OCI-M1 (cell line): ENCODE results near the gene LRRIQ1.

Experiments used
- DNase-seq: peaks from one replicate; lab custom pipeline; 2025; lab: John Stamatoyannopoulos, UW

LRRIQ1 gene

DNA sequence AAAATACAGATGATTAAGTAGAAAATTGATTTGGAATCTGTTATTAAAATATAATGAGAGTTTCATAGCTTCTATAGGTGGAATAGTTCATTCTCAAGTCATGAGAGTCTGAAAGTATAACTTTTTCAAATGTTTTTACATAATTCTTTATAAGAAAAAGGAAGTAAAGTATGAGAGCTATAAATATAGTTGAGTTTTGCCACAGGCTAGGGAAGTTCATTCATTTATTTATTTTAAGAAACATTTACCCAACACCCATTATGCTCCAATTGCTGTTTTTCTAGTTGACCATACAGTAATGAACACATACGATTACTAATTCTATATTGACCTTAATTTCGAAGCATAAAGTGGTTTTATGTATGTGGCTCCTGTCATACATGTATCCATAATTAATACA, 24.8 kb downstream of the LRRIQ1 start:
- DNase-seq, result peak; percentile 20

DNA sequence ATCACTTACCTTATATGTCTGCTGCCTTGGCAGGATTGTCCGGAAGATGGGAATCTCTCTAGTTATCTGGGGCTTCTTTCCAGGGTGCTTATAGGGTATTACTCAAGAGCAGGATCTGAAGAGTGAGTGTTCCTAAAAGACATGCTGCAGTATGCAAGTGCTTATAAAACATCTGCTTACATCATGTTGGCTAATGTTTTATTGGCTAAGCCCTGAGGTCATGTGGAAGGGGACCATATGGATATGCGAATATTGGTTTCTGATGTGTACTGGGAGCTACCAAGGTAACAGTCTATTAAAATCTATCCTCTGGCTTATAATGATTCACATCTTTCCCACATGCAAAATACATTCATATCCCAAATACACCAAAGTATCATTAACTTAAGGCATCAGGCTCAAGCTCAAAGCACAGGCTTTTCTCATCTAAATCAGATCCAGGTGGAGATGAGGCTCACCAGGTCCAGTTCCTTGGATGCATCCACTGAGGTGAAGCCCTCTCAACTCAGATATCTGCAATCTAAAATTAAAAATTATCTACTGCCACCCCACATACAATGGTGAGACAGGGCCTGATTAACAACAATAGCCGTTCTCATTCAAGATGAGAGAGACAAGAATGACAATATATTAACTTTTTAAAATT, 29.8 kb downstream of the LRRIQ1 start:
- DNase-seq, result no peak

GRCh38 chr12:85072826-85073225, 36.7 kb downstream of the LRRIQ1 start:
- no peak for DNase-seq

DNA sequence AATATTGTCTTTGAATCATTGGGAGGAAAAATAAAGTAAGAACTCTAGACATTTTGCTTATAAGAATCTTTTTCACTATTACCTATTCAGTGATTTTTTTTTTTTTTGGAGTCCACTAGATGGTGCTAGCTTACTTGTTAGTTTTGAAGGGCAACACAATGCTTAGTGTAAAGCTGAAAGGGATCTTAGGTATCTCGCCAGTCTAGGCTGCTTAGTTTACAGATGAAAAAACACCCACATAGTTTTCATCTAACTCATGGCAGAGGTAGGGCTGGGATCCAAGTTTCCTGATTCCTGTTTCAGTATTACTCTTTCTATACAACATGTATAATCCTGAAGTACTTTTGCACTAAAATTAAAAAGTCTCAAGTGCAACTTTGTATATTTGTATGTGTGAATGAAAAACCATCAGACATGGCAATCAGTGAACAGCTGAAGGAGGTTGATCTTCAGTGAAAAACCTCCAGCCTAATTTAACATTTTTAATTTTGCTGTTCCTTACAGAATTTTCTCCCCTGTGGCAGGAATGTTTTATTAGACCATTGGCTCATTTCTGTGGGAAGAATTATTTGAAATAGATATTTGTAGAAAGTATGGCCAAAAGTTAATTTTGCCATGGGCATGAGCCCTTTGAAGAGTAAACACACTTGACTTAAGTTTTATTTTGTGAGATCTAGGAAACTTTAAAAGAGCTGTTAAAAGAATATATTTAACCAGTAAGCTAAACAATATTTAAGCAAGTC, 40.7 kb downstream of the LRRIQ1 start:
- DNase-seq, result peak; percentile 74

DNA sequence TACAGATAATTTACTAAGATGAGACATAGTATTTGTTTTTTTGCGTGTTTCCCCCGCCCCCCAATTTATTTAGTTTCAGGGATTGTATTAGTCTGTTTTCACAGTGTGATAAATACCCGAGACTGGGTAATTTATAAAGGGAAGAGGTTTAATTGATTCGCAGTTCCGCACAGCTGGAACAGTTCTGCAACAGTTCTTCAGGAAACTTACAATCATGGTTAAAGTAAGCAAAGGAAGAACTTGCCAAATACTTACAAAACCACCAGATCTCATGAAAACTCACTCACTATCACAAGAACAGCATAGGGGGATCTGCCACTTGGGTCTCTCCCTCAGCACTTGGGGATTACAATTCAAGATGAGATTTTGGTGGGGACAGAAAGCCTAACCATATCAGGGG, 48.9 kb downstream of the LRRIQ1 start:
- no peak for DNase-seq

- no peak for DNase-seq
Measured at GRCh38 chr12:85089792-85090191, 53.6 kb downstream of the LRRIQ1 start.

- no peak for DNase-seq
Measured at GRCh38 chr12:85092814-85093370, 56.7 kb downstream of the LRRIQ1 start.

DNA sequence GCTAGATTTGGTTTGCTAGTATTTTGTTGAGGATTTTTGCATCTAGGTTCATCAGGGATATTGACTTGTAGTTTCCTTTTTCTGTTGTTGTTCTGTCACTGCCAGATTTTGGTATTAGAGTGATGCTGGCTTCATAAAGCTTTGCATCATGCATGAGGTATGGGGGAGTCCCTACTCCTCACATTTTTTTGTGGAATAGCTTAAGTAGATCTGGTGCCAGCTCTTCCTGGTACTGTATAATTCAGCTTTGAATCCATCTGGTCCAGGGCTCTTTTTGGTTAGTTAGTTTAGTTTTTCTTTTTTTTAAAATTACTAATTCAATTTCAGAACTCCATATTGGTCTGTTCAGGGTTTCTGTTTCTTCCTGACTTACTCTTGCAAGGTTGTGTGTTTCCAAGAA, 59.4 kb downstream of the LRRIQ1 start:
- no peak for DNase-seq

DNA sequence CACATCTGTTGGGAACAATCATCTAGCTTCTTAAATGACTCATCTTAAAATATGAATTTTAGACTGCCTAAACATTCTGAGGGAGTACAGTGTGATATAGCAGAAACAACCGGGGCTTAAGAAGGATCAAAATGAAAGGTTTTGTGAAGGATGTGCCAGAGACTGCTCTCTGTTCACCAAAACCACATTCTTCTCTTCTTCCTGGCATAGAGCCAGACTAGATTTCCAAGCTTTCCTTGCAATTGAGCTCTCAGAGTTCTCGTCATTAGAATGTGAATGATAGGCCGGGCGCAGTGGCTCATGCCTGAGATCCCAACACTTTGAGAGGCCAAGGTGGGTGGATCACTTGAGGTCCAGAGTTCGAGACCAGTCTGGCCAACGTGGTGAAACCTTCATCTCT, 94.5 kb downstream of the LRRIQ1 start:
- no peak for DNase-seq

- no peak for DNase-seq
Measured at GRCh38 chr12:85138833-85139232, 102.7 kb downstream of the LRRIQ1 start.

DNA sequence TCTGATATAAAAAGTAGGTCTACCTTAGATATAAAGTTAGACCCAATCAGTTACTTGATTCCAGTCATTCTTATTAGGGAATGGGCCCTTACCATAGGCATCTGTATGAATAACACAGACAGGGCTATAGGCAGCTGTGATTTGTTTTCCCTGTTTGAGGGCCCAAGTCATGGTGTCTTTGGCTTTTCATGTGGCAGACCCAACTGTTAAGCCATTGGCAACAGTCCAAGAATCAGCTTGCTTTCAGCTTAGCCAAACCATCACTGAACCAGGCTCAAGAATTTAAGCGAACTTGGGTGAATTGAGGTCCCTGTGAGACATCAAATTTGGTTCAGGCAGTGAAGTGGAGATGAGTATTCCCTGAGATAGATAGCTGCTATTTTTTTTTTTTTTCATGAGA, 111.2 kb downstream of the LRRIQ1 start:
- DNase-seq, result no peak

- DNase-seq, result no peak
Measured at GRCh38 chr12:85152311-85152729, 116.2 kb downstream of the LRRIQ1 start.

DNA sequence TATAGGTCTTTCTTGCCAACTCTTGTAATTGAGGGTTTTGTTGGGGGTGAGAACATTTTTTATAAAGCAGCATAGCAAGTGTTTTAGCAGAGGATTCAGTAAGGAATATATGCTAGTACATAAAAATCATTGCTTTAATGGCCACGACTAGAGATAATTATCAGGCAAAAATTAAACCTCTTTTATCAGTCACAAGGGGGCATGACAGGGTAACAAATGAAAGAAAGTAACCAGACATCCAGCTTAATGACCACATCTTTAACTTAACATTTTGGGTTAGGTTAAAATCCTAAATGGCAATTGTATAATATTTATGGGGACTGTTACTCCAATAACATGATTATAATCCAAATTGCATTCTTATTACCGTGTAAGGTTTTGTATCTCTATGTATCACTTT, 119.6 kb downstream of the LRRIQ1 start:
- peak; percentile 54 for DNase-seq

GRCh38 chr12:85156569-85156968, 120.4 kb downstream of the LRRIQ1 start:
- DNase-seq, result peak; percentile 74

- peak; percentile 58 for DNase-seq
Measured at GRCh38 chr12:85157035-85157603, 121.0 kb downstream of the LRRIQ1 start.

DNA sequence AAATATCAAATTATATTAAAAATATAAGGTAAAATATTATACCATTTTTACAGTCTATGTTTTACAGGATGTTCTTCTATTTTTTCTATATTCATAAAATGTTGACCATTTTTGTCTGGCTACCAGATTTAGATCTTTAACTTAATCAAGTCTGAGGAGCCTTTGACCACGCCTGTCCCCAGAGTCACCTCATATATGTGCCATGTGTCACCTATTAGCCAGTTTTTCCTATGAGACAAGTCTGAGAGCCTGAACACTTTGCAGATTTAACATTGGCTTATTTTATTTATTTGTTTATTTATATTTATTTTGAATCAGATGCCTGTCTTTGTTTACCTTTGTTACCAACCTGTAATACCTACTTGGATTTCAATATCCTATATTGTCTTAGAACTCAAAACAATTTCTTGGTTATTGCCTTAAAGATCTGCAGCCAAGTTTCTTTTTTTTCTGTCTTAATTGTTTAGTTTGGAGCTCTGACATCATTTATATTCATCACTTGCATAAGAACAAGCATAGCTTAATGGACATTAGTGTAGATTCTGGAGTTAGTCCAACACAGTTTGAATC, 127.7 kb downstream of the LRRIQ1 start:
- no peak for DNase-seq

GRCh38 chr12:85179680-85180270, 143.6 kb downstream of the LRRIQ1 start:
- DNase-seq, result no peak

DNA sequence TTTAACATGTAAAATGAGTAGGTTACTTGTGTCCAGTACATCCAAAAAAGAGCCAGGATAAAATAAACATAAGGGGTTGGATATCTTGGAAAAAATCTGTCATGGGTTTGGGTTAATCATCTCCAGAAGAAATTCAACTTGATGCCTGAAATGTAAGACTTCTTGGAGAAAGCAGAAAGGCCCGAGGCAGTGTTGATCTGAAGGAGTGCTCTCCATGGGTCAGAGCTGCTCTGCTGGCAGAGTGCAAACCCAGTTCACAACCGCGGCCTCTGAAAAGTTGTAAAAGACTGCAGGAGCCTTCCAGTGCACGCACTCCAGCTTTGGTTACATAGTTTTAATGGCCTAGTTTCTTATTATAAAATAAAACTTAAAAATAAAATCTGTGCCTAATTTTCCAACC, 146.5 kb downstream of the LRRIQ1 start:
- no peak for DNase-seq

- no peak for DNase-seq
Measured at GRCh38 chr12:85183855-85184254, 147.7 kb downstream of the LRRIQ1 start.

- no peak for DNase-seq
Measured at GRCh38 chr12:85186236-85186635, 150.1 kb downstream of the LRRIQ1 start.

GRCh38 chr12:85188619-85189018, 152.5 kb downstream of the LRRIQ1 start:
- DNase-seq, result peak; percentile 22

- DNase-seq, result peak; percentile 33
Measured at GRCh38 chr12:85190728-85191127, 154.6 kb downstream of the LRRIQ1 start.
